Left lung (tissue), 10 donors: Measurements from ENCODE around the gene ZC3H8. TPM values are rescaled to one million over a fixed set of nuclear protein-coding genes. Genes with fewer than 3 reads are reported as not detected.
"Not testable (repeated sequence)": the region's sequence is repeated elsewhere in the genome, so short reads cannot be mapped to it uniquely, and the experiment has no call there.

Experiments
- ATAC-seq: fragments of 200-7000 bp; cut with Tn5 transposase; one replicate; pipeline ENCODE4 v1.9.1; 2020; ENCODE audit warnings: moderate library complexity
- DNase-seq, 4 donors: peaks; one replicate each; pipeline ENCODE4 v3.0.0-alpha.2; 2013 to 2020
- H3K27ac ChIP-seq, 2 donors: fragments of 200-600 bp; sonication (generic) in 1 of 2; one replicate each; pipeline versions ENCODE4 v1.5.0 to v1.8.0; 2020 to 2021
- H3K27me3 ChIP-seq, 2 donors: fragments of 200-600 bp; sonication (generic) in 1 of 2; one replicate each; pipeline versions ENCODE4 v1.5.0 to v1.8.0; 2020 to 2021
- H3K36me3 ChIP-seq, 2 donors: fragments of 200-600 bp; sonication (generic) in 1 of 2; one replicate each; pipeline versions ENCODE4 v1.5.0 to v1.8.0; 2020 to 2021
- H3K4me1 ChIP-seq, 2 donors: fragments of 200-600 bp; one replicate each; pipeline ENCODE4 v1.8.0; 2021
- H3K4me3 ChIP-seq, 2 donors: fragments of 200-600 bp; sonication (generic) in 1 of 2; one replicate each; pipeline versions ENCODE4 v1.5.0 to v1.8.0; 2020 to 2021; ENCODE audit warnings: mild to moderate bottlenecking in 1 of 2
- H3K9me3 ChIP-seq, 2 donors: fragments of 200-600 bp; sonication (generic) in 1 of 2; one replicate each; pipeline versions ENCODE4 v1.5.0 to v1.8.0; 2020 to 2021
- CTCF ChIP-seq, 2 donors: fragments of 200-600 bp; sonication (generic) in 1 of 2; IDR thresholded peaks; one replicate each; pipeline versions ENCODE4 v1.5.0 to v1.8.0; 2021; ENCODE audit warnings: antibody characterized with exemption in 2 of 2
- intact Hi-C, 2 donors: fragments of 100-400 bp; cut with DNase I; formaldehyde crosslinking; loops; one replicate each; pipeline versions ENCODE4 v1.11.2 to v1.14.2; 2022
- polyA plus RNA-seq, 6 donors: library from polyadenylated mRNA; unstranded; fragments of 120-200 nt; gene quantifications; one replicate each; pipeline ENCODE4 v1.2.1, GENCODE V29; 2013; ENCODE audit not compliant: insufficient read length in 6 of 6
- total RNA-seq, 2 donors: library from RNA; stranded (reverse); fragmentation: NEBNext Ultra II Directional; extraction: Animal tissue kit (Norgen Biotek cat#: 25700); gene quantifications; one replicate each; pipeline ENCODE4 v1.2.1, GENCODE V29; 2021
- donor health status: DM: no; HTN: yes; CAD: no.
- donor health status: DM: no; HTN: no; CAD: no.

Gene ZC3H8
- total and polyA plus RNA-seq, 8 donors: 4.5 to 29.4 (median 21.4) TPM

GRCh38 chr2:112229348-112229747 lies 25.5 kb downstream of the ZC3H8 start:
- intact Hi-C loops: no loop called here
- ATAC-seq: no peak
- Histone ChIP-seq H3K9me3 (no peaks in the 10 kb centered on the region), H3K27me3 (no peaks in the 10 kb centered on the region), H3K4me1 (no peaks in the 10 kb centered on the region), H3K4me3 (no peak overlapping the region), H3K27ac (no peak overlapping the region), H3K36me3 (peaks cover 0 to 51% of the 10 kb centered on the region in 2 donors)
- no peak for TF ChIP-seq CTCF (IDR thresholded peaks at IDR 0.05)
- DNase-seq: no peak

GRCh38 chr2:112220831-112221230 lies 34.0 kb downstream of the ZC3H8 start:
- H3K27ac ChIP-seq: no peak overlapping the region
- no peak for TF ChIP-seq CTCF (IDR thresholded peaks at IDR 0.05)
- peaks cover 0 to 7% of the 10 kb centered on the region in 2 donors for H3K9me3 ChIP-seq
- H3K36me3 ChIP-seq: peaks cover 0 to 41% of the 10 kb centered on the region in 2 donors
- DNase-seq (no peak), ATAC-seq (no peak)
- no peak overlapping the region for H3K4me3 ChIP-seq
- no peaks in the 10 kb centered on the region for H3K4me1 ChIP-seq
- intact Hi-C loops: no loop called here
- H3K27me3 ChIP-seq: no peaks in the 10 kb centered on the region

- intact Hi-C loops: no loop called here
- no peak overlapping the region for H3K4me3 ChIP-seq
- no peak overlapping the region for H3K27ac ChIP-seq
- no peak for TF ChIP-seq CTCF (IDR thresholded peaks at IDR 0.05)
- no peaks in the 10 kb centered on the region for H3K27me3 ChIP-seq
- H3K9me3 ChIP-seq: peaks cover 0 to 7% of the 10 kb centered on the region in 2 donors
- peaks cover 0 to 40% of the 10 kb centered on the region in 2 donors for H3K36me3 ChIP-seq
- H3K4me1 ChIP-seq: no peaks in the 10 kb centered on the region
- no peak for DNase-seq
- no peak for ATAC-seq
Observed at GRCh38 chr2:112220186-112220585, 34.7 kb downstream of the ZC3H8 start.

- peaks cover 0 to 7% of the 10 kb centered on the region in 2 donors for H3K9me3 ChIP-seq
- DNase-seq: no peak
- ATAC-seq: no peak
- H3K36me3 ChIP-seq: peaks cover 0 to 47% of the 10 kb centered on the region in 2 donors
- no peak overlapping the region for H3K4me3 ChIP-seq
- H3K27ac ChIP-seq: no peak overlapping the region
- no peak for TF ChIP-seq CTCF (IDR thresholded peaks at IDR 0.05)
- no peaks in the 10 kb centered on the region for H3K4me1 ChIP-seq
- intact Hi-C loops: no loop called here
- H3K27me3 ChIP-seq: no peaks in the 10 kb centered on the region
Observed at GRCh38 chr2:112217854-112218253, 37.0 kb downstream of the ZC3H8 start.

- ATAC-seq (no peak), DNase-seq (no peak)
- Histone ChIP-seq H3K27me3 (no peaks in the 10 kb centered on the region), H3K4me3 (no peak overlapping the region), H3K4me1 (no peaks in the 10 kb centered on the region), H3K36me3 (peaks cover 0 to 40% of the 10 kb centered on the region in 2 donors), H3K9me3 (peaks cover 0 to 7% of the 10 kb centered on the region in 2 donors), H3K27ac (no peak overlapping the region)
- TF ChIP-seq CTCF (IDR thresholded peaks at IDR 0.05): no peak
- intact Hi-C loops: no loop called here
Observed at GRCh38 chr2:112216167-112216566, 38.7 kb downstream of the ZC3H8 start.

- ATAC-seq, DNase-seq, intact Hi-C loops: not testable (repeated sequence)
Observed at GRCh38 chr2:112207905-112208304, 46.9 kb downstream of the ZC3H8 start.

More at GRCh38 chr2:112207905-112208304, 46.9 kb downstream of the ZC3H8 start:
- H3K27me3 ChIP-seq, H3K4me3 ChIP-seq, H3K4me1 ChIP-seq, H3K27ac ChIP-seq: not testable (repeated sequence)
- Histone ChIP-seq H3K9me3 (peaks cover 0 to 25% of the 10 kb centered on the region in 2 donors), H3K36me3 (peaks cover 0 to 11% of the 10 kb centered on the region in 2 donors)
